ENCODE data around the gene EML4. TPM values are rescaled to one million over a fixed set of nuclear protein-coding genes. Genes with fewer than 3 reads are reported as not detected.

EML4 gene
- total and polyA plus RNA-seq, 2 of the 13 experiments (the other 11 are each of a cell fraction or from before 2014, with no cell fraction given) = 243 to 476 TPM

DNA sequence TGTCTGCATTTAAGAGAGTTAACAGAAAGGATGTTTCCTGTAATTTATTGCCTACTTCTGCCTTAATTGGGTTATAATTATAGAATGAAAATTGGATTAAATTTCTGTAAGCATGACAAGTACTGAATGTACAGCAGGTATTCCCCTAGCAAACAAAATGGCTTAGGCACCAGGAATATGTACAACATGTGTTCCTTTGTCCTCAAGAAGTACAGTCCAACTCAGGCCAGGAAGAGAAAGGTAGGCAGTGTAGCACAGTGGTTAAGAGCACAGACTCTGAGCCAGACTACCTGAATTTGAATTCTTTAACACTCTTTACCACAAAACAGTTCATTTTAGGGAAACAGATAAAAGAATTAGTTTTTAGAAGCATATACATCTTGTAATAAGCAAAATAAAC, 148.8 kb downstream of the EML4 start:
- Histone ChIP-seq H4K20me1 (ENCODE audit: insufficient read depth, low read length) (peaks cover 23% of the 10 kb centered on the region), H3K36me3 (replicated peaks in 1 of 2; ENCODE audit: control insufficient read depth in 1 of 2, insufficient read depth in 2 of 2, low read length in 2 of 2) (peaks cover 28 to 87% of the 10 kb centered on the region in 2 experiments), H3K79me2 (ENCODE audit: insufficient read depth, low read length) (peaks cover 3% of the 10 kb centered on the region), H3K27me3 (ENCODE audit: control insufficient read depth in 1 of 2, insufficient read depth in 2 of 2, low read length in 2 of 2) (no peaks in the 10 kb centered on the region), H3K27ac (ENCODE audit: extremely low read length, insufficient read depth, low read length) (no peak overlapping the region), H3K9ac (ENCODE audit: insufficient read depth, low read depth, low read length) (no peak overlapping the region), H3K4me1 (ENCODE audit: insufficient read depth, low read length) (peaks cover 10% of the 10 kb centered on the region; the same call in 1 of the 2 replicates), H2AFZ (ENCODE audit: low read length) (no peak overlapping the region), H3K4me2 (ENCODE audit: low read depth, low read length) (no peak overlapping the region), H3K9me3 (ENCODE audit: low read length) (no peaks in the 10 kb centered on the region), H3K4me3 (replicated peaks in 1 of 3; ENCODE audit: insufficient read depth in 1 of 3, low read depth in 2 of 3, low read length in 3 of 3) (no peak overlapping the region)
- ChIA-PET CTCF (ENCODE audit: low intra/inter-chr PET ratio, low total read pairs) (no interaction called here), POLR2A (no interaction called here)
- BruUV-seq (replicated peaks) = no TSS peak
- TF ChIP-seq FUBP1 (CRISPR knock-in tag; IDR thresholded peaks at IDR 0.05; ENCODE audit: borderline replicate concordance) = no peak
- TF ChIP-seq ZNF550 (CRISPR knock-in tag; IDR thresholded peaks at IDR 0.05; ENCODE audit: borderline replicate concordance) = no peak
- peak; percentile 89 for TF ChIP-seq RBM22 (optimal IDR thresholded peaks at IDR 0.05; ENCODE audit: low read length)
- peak in 1 of 2 experiments; percentile 38; a peak in 1 of 4 replicates for TF ChIP-seq POLR2A (IDR thresholded peaks at IDR 0.05; ENCODE audit: insufficient read depth in 1 of 2, low read depth in 2 of 2, low read length in 2 of 2)
- no peak for TF ChIP-seq THAP9 (CRISPR knock-in tag; IDR thresholded peaks at IDR 0.05; ENCODE audit: borderline replicate concordance)
- TF ChIP-seq ZNF720 (CRISPR knock-in tag; IDR thresholded peaks at IDR 0.05) = no peak
- TF ChIP-seq PAF1 (CRISPR knock-in tag; IDR thresholded peaks at IDR 0.05) = 0 out of 2 replicates have a peak, but pooled peaks have one; percentile 58
- TF ChIP-seq MAFG (CRISPR knock-in tag; IDR thresholded peaks at IDR 0.05) = no peak
- TF ChIP-seq ZNF143 (CRISPR knock-in tag; IDR thresholded peaks at IDR 0.05) = no peak
- no peak for TF ChIP-seq MIER2 (CRISPR knock-in tag; IDR thresholded peaks at IDR 0.05)
- TF ChIP-seq PCBP2 (optimal IDR thresholded peaks at IDR 0.05; ENCODE audit: low read depth, low read length, poor library complexity, severe bottlenecking) = no peak
- TF ChIP-seq NRL (CRISPR knock-in tag; IDR thresholded peaks at IDR 0.05; ENCODE audit: borderline replicate concordance) = no peak
- TF ChIP-seq ZNF451 (CRISPR knock-in tag; IDR thresholded peaks at IDR 0.05) = no peak
- TF ChIP-seq, protein P1, sequence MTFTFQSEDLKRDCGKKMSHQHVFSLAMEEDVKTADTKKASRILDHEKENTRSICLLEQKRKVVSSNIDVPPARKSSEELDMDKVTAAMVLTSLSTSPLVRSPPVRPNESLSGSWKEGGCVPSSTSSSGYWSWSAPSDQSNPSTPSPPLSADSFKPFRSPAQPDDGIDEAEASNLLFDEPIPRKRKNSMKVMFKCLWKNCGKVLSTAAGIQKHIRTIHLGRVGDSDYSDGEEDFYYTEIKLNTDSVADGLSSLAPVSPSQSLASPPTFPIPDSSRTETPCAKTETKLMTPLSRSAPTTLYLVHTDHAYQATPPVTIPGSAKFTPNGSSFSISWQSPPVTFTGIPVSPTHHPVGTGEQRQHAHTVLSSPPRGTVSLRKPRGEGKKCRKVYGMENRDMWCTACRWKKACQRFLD (CRISPR knock-in tag; IDR thresholded peaks at IDR 0.05; ENCODE audit: borderline replicate concordance) = no peak
- TF ChIP-seq SP140L (CRISPR knock-in tag; IDR thresholded peaks at IDR 0.05; ENCODE audit: borderline replicate concordance) = no peak
- TF ChIP-seq, protein P2, sequence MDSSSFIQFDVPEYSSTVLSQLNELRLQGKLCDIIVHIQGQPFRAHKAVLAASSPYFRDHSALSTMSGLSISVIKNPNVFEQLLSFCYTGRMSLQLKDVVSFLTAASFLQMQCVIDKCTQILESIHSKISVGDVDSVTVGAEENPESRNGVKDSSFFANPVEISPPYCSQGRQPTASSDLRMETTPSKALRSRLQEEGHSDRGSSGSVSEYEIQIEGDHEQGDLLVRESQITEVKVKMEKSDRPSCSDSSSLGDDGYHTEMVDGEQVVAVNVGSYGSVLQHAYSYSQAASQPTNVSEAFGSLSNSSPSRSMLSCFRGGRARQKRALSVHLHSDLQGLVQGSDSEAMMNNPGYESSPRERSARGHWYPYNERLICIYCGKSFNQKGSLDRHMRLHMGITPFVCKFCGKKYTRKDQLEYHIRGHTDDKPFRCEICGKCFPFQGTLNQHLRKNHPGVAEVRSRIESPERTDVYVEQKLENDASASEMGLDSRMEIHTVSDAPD (CRISPR knock-in tag; IDR thresholded peaks at IDR 0.05) = no peak
- no peak for TF ChIP-seq GTF3A (CRISPR knock-in tag; conservative IDR thresholded peaks at IDR 0.05)
- no peak for TF ChIP-seq ZNF816 (CRISPR knock-in tag; IDR thresholded peaks at IDR 0.05; ENCODE audit: borderline replicate concordance)
- peak; percentile 37; the same call in 1 of the 2 replicates for TF ChIP-seq POLR2AphosphoS5 (IDR thresholded peaks at IDR 0.05; ENCODE audit: low read depth, low read length)
- ATAC-seq (no peak), FAIRE-seq (no peak), DNase-seq (ENCODE audit: low spot score) (no peak)
- intact Hi-C loops (cut with micrococcal nuclease; ENCODE audit: unreplicated experiment) (no loop called here), in situ Hi-C loops (cut with HindIII; ENCODE audit: extremely low pct_ligation_motif_present, low pct_unique_long_range_greater_than_20kb) (no loop called here)

All from HepG2 (cell line).